GM18909 (cell line): ENCODE results near the gene DEPDC1.
"Not testable (repeated sequence)": the region's sequence is repeated elsewhere in the genome, so short reads cannot be mapped to it uniquely, and the experiment has no call there.

Experiments
- ATAC-seq: cut with Tn5 transposase; IDR thresholded peaks from one replicate; pipeline ENCODE4 v1.9.1; 2021; ENCODE audit warnings: mild to moderate bottlenecking; ENCODE audit not compliant: unreplicated experiment, poor library complexity

DEPDC1 gene

GRCh38 chr1:68496680-68497357 is at the start of gene DEPDC1:
Gene DEPDC1, minus strand, starts transcription at chr1:68497082. Its CDS starts 83 bp downstream, at chr1:68496999.
- peak; percentile 96 for ATAC-seq

- ATAC-seq, result no peak
These were observed 47.8 kb upstream of the DEPDC1 start for GRCh38 chr1:68544651-68545050.

- ATAC-seq, result no peak
These were observed 45.7 kb upstream of the DEPDC1 start for GRCh38 chr1:68542586-68542985.

GRCh38 chr1:68538941-68539340 is 42.1 kb upstream of the DEPDC1 start:
- no peak for ATAC-seq

GRCh38 chr1:68528243-68528642 is 31.4 kb upstream of the DEPDC1 start:
- ATAC-seq, result no peak

- ATAC-seq, result no peak
These were observed 28.9 kb upstream of the DEPDC1 start for GRCh38 chr1:68525781-68526180.

- ATAC-seq, result no peak
These were observed 24.4 kb upstream of the DEPDC1 start for GRCh38 chr1:68521286-68521685.

GRCh38 chr1:68516066-68516465 is 19.2 kb upstream of the DEPDC1 start:
- no peak for ATAC-seq

GRCh38 chr1:68511254-68511653 is 14.4 kb upstream of the DEPDC1 start:
- ATAC-seq, result no peak

- ATAC-seq, result no peak
These were observed 9.5 kb upstream of the DEPDC1 start for GRCh38 chr1:68506386-68506785.

- no peak for ATAC-seq
These were observed 6.2 kb upstream of the DEPDC1 start for GRCh38 chr1:68503085-68503484.

GRCh38 chr1:68497358-68497698 is 446 bp upstream of the DEPDC1 start:
- peak; percentile 22 for ATAC-seq

GRCh38 chr1:68495968-68496679 is 758 bp downstream of the DEPDC1 start:
- peak; percentile 26 for ATAC-seq

GRCh38 chr1:68495532-68495931 is 1.4 kb downstream of the DEPDC1 start:
- ATAC-seq, result no peak

GRCh38 chr1:68493193-68493592 is 3.7 kb downstream of the DEPDC1 start:
- no peak for ATAC-seq

GRCh38 chr1:68492255-68492654 is 4.6 kb downstream of the DEPDC1 start:
- ATAC-seq, result not testable (repeated sequence)

GRCh38 chr1:68490046-68490651 is 6.7 kb downstream of the DEPDC1 start:
- no peak for ATAC-seq

- no peak for ATAC-seq
These were observed 11.4 kb downstream of the DEPDC1 start for GRCh38 chr1:68485431-68486022.

GRCh38 chr1:68484618-68485017 is 12.3 kb downstream of the DEPDC1 start:
- ATAC-seq, result no peak

GRCh38 chr1:68481041-68481440 is 15.8 kb downstream of the DEPDC1 start:
- no peak for ATAC-seq

GRCh38 chr1:68479501-68479900 is 17.4 kb downstream of the DEPDC1 start:
- no peak for ATAC-seq
